Osteoblast (primary cell): ENCODE measurements around the gene KRTAP10-4. TPM values are rescaled to one million over a fixed set of nuclear protein-coding genes. Genes with fewer than 3 reads are reported as not detected.
A peak's percentile ranks its signal among the peaks of the same experiment; 100 is the strongest.

Source experiments
- DNase-seq: peaks from one replicate; pipeline ENCODE4 v3.0.0; 2011; ENCODE audit warnings: low spot score, mixed read lengths; ENCODE audit not compliant: insufficient read length; ENCODE audit errors: missing footprints
- H2AFZ ChIP-seq: 2 replicates; pipeline ENCODE4 v1.6.0; 2011; ENCODE audit warnings: mild to moderate bottlenecking, low read length
- H3K27ac ChIP-seq: 2 replicates; pipeline ENCODE4 v1.5.1; 2011; ENCODE audit warnings: mild to moderate bottlenecking, low read depth, low read length, moderate library complexity
- H3K27me3 ChIP-seq: 2 replicates; pipeline ENCODE4 v1.6.0; 2012; ENCODE audit warnings: mild to moderate bottlenecking, control low read depth, inconsistent platforms, low read length, moderate library complexity; ENCODE audit not compliant: insufficient read depth
- H3K36me3 ChIP-seq: 2 replicates; pipeline ENCODE4 v1.5.1; 2011; ENCODE audit warnings: mild to moderate bottlenecking, low read length, control low read depth, moderate library complexity; ENCODE audit not compliant: insufficient read depth
- H3K4me1 ChIP-seq: 2 replicates; pipeline ENCODE4 v1.5.1; 2011; ENCODE audit warnings: mild to moderate bottlenecking, low read length, control low read depth, moderate library complexity; ENCODE audit not compliant: insufficient read depth
- H3K4me2 ChIP-seq: 2 replicates; pipeline ENCODE4 v1.6.0; 2011; ENCODE audit warnings: mild to moderate bottlenecking, low read length; ENCODE audit not compliant: insufficient read depth
- H3K4me3 ChIP-seq: fragments of 200-600 bp; sonication (generic); 3 replicates; pipeline ENCODE4 v1.5.1; 2012; ENCODE audit warnings: mild to moderate bottlenecking, low read length, inconsistent platforms; ENCODE audit not compliant: insufficient read depth
- H3K79me2 ChIP-seq: 2 replicates; pipeline ENCODE4 v1.6.0; 2012; ENCODE audit warnings: mild to moderate bottlenecking, low read length, control low read depth, inconsistent platforms; ENCODE audit not compliant: insufficient read depth
- H3K9me3 ChIP-seq: 2 replicates; pipeline ENCODE4 v1.5.1; 2011; ENCODE audit warnings: low read depth, low read length, control low read depth
- H4K20me1 ChIP-seq: 2 replicates; pipeline ENCODE4 v1.6.0; 2012; ENCODE audit warnings: mild to moderate bottlenecking, low read length, control low read depth; ENCODE audit not compliant: insufficient read depth
- total RNA-seq: library from RNA; depleted of rRNA; stranded (reverse); fragments of >200 nt; gene quantifications from 2 replicates; pipeline ENCODE4 v1.2.3, GENCODE V29; 2012
- TF ChIP-seq, protein P1 (sequence below): IDR thresholded peaks from 2 replicates; pipeline ENCODE4 v1.5.1; 2011; ENCODE audit warnings: mild to moderate bottlenecking, low read depth, low read length, moderate library complexity; ENCODE audit errors: extremely low read depth

KRTAP10-4 gene
- total RNA-seq, 1 donor = not detected

DNA sequence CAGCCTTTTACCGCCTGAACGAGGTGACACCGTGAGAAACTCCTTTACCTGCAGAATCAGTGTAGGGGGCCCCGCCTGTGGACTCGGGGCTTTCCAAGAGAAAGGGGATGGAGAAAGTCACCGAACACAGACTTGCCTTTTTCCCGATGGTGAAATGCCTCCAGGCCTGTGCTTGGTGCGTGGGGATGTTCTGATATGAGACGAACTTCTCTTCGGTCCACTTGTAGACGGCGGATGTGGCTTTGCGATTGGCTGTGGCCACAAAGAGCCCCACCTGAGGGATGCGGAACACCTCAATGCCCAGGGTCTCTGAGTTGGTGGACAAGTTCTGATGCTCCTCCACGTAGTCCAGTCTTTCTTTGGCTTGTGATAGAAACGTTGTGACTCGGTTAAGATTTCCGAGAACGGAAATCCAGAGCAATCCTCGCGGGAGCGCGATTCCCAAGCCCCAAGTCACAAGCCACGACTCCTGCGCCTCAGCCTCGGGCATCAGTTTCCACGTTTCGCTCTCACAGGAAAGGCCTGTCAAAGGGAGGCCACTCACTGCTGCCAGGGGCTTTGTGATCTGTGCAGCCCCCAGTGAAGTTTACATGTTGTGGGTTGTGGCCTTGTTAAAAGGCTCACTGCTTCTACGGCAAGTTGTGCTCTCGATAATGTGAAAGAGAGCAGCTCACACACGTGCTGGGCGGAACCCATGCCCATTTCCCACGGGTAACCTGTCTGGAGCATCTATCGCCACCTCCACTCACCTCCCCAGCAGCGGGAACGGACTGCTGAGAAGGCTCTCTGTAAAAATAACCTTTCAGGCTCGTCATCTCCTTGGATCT is 46.2 kb upstream of the KRTAP10-4 start:
- no peaks in the 10 kb centered on the region for H4K20me1 ChIP-seq
- H3K4me3 ChIP-seq = no peak overlapping the region
- no peak overlapping the region for H3K27ac ChIP-seq
- DNase-seq = peak; percentile 69
- H3K79me2 ChIP-seq = no peaks in the 10 kb centered on the region
- TF ChIP-seq, protein P1, sequence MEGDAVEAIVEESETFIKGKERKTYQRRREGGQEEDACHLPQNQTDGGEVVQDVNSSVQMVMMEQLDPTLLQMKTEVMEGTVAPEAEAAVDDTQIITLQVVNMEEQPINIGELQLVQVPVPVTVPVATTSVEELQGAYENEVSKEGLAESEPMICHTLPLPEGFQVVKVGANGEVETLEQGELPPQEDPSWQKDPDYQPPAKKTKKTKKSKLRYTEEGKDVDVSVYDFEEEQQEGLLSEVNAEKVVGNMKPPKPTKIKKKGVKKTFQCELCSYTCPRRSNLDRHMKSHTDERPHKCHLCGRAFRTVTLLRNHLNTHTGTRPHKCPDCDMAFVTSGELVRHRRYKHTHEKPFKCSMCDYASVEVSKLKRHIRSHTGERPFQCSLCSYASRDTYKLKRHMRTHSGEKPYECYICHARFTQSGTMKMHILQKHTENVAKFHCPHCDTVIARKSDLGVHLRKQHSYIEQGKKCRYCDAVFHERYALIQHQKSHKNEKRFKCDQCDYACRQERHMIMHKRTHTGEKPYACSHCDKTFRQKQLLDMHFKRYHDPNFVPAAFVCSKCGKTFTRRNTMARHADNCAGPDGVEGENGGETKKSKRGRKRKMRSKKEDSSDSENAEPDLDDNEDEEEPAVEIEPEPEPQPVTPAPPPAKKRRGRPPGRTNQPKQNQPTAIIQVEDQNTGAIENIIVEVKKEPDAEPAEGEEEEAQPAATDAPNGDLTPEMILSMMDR = no peak
- no peak overlapping the region for H3K4me2 ChIP-seq
- no peaks in the 10 kb centered on the region for H3K36me3 ChIP-seq
- H3K4me1 ChIP-seq = no peaks in the 10 kb centered on the region
- no peaks in the 10 kb centered on the region for H3K9me3 ChIP-seq
- H3K27me3 ChIP-seq = no peaks in the 10 kb centered on the region
- H2AFZ ChIP-seq = no peak overlapping the region

DNA sequence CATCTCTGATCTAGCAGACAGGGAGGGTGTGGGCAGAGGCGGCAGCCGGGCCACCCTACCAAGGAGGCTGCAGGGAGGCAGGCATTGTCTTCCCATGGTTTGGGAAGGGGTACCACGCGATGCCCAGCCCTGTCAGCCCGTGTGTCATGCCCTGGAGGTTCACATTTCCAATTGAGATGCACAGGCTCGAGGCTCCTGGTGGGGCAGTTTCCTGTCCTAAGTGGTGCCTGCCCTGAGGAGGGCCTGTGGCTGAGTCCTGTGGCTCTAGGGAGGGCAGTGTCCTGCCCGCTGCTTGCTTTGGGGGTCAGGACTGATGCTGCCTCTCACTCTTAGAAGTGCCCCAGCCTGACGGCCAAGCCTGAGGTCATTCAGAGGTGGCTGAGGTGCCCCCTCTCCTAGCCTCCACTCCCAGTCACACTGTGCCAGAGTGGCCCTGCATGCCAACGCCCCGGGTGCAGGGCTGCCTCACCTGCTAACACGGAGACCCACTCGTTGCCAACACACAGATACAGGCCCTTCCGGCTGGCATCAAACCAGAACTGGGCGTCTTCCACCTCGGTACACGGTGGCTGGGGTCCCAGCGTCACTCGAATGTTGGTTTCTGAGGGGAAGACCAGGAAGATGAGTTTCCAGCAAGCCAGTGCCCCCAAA is 45.4 kb upstream of the KRTAP10-4 start:
- Histone ChIP-seq H4K20me1 (no peaks in the 10 kb centered on the region), H3K4me2 (no peak overlapping the region), H3K27ac (no peak overlapping the region), H2AFZ (no peak overlapping the region), H3K79me2 (no peaks in the 10 kb centered on the region), H3K36me3 (no peaks in the 10 kb centered on the region), H3K4me3 (no peak overlapping the region), H3K4me1 (no peaks in the 10 kb centered on the region), H3K9me3 (no peaks in the 10 kb centered on the region), H3K27me3 (no peaks in the 10 kb centered on the region)
- DNase-seq = peak; percentile 55
- TF ChIP-seq, protein P1 = no peak

DNA sequence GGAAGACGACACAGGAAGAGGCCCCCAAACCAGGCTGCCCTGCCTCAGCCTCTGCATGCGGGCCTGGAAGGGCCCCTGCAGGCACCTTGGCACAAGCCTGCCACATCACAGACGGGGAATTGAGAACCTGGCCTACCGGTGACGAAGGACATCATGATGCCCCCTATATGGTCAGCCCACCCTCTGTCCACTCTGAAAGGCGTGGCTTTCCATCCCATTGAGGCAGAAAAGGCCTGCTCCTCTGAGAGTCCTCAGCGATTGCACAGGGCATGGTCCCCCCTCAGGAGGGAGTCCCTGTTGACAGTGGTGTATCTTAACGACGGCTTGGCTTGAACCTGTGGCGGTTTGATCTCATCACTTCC is 44.9 kb upstream of the KRTAP10-4 start:
- Histone ChIP-seq H3K4me3 (no peak overlapping the region), H4K20me1 (no peaks in the 10 kb centered on the region), H3K79me2 (no peaks in the 10 kb centered on the region), H3K36me3 (no peaks in the 10 kb centered on the region), H2AFZ (no peak overlapping the region), H3K27me3 (no peaks in the 10 kb centered on the region), H3K27ac (no peak overlapping the region), H3K4me2 (no peak overlapping the region), H3K4me1 (no peaks in the 10 kb centered on the region), H3K9me3 (no peaks in the 10 kb centered on the region)
- TF ChIP-seq, protein P1 = no peak
- peak; percentile 36 for DNase-seq

DNA sequence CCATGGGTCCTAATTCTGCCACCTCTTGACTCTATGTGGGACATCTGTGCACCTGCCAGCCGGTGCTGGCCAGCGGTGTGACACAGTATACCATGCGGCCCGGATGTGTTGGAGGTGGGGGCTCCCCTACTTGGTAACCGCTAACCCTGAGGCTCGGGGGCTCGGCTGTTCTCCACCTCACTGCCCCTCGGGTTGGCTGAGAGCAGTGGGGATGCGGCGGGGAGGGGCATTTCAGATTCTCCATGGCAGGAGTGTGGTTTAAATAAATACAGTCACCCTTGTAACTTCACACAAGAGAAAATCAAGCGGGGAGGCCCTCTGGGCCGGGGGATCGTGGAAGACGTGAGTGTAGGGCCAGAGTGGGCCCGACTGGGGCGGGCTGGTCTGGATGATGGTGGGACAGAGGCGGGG is 44.5 kb upstream of the KRTAP10-4 start:
- Histone ChIP-seq H3K36me3 (no peaks in the 10 kb centered on the region), H4K20me1 (no peaks in the 10 kb centered on the region), H3K27ac (no peak overlapping the region), H2AFZ (no peak overlapping the region), H3K27me3 (no peaks in the 10 kb centered on the region), H3K4me3 (no peak overlapping the region), H3K4me2 (no peak overlapping the region), H3K4me1 (no peaks in the 10 kb centered on the region), H3K9me3 (no peaks in the 10 kb centered on the region), H3K79me2 (no peaks in the 10 kb centered on the region)
- DNase-seq = peak; percentile 61
- TF ChIP-seq, protein P1 = no peak
